ENCODE data around the gene PTGES2. TPM values are rescaled to one million over a fixed set of nuclear protein-coding genes. Genes with fewer than 3 reads are reported as not detected.
A peak's percentile ranks its signal among the peaks of the same experiment; 100 is the strongest.

Gene PTGES2
- total and polyA plus RNA-seq, 9 of the 15 experiments (the other 6 are each of a cell fraction or from before 2014, with no cell fraction given), result 2.4 to 196 (median 90.1) TPM

- no peak for TF ChIP-seq ZNF217 (CRISPR knock-in tag; IDR thresholded peaks at IDR 0.05)
- no peak for TF ChIP-seq PTTG1 (tag; IDR thresholded peaks at IDR 0.05; ENCODE audit: low read depth)
- no peak for TF ChIP-seq RFX5 (IDR thresholded peaks at IDR 0.05; ENCODE audit: low read depth, low read length)
- TF ChIP-seq HOXB6 (CRISPR knock-in tag; IDR thresholded peaks at IDR 0.05; ENCODE audit: borderline replicate concordance), result no peak
- TF ChIP-seq NKRF (IDR thresholded peaks at IDR 0.05; ENCODE audit: borderline replicate concordance), result no peak
- no peak for TF ChIP-seq SIN3A (IDR thresholded peaks at IDR 0.05; ENCODE audit: borderline replicate concordance in 2 of 2, control insufficient read depth in 1 of 2, low read depth in 2 of 2, low read length in 2 of 2)
- TF ChIP-seq SOX6 (IDR thresholded peaks at IDR 0.05), result peak; percentile 65
- TF ChIP-seq ZNF282 (CRISPR knock-in tag; IDR thresholded peaks at IDR 0.05), result no peak
- no peak for TF ChIP-seq TCF15 (CRISPR knock-in tag; IDR thresholded peaks at IDR 0.05)
- TF ChIP-seq KLF10 (CRISPR knock-in tag; IDR thresholded peaks at IDR 0.05), result no peak
- no peak for TF ChIP-seq ZNF609 (CRISPR knock-in tag; IDR thresholded peaks at IDR 0.05; ENCODE audit: borderline replicate concordance)
- TF ChIP-seq FOXO4 (CRISPR knock-in tag; IDR thresholded peaks at IDR 0.05), result no peak
- TF ChIP-seq TFE3 (CRISPR knock-in tag; IDR thresholded peaks at IDR 0.05), result no peak
- no peak for TF ChIP-seq YBX1 (IDR thresholded peaks at IDR 0.05)
These were observed 16.2 kb upstream of the PTGES2 start (continued) for GRCh38 chr9:128143525-128144238.
